ENCODE data around the gene PSMD9. TPM values are rescaled to one million over a fixed set of nuclear protein-coding genes. Genes with fewer than 3 reads are reported as not detected.

The PSMD9 gene
- total RNA-seq, 1 experiment from 2014 or later: 55.5 TPM

DNA sequence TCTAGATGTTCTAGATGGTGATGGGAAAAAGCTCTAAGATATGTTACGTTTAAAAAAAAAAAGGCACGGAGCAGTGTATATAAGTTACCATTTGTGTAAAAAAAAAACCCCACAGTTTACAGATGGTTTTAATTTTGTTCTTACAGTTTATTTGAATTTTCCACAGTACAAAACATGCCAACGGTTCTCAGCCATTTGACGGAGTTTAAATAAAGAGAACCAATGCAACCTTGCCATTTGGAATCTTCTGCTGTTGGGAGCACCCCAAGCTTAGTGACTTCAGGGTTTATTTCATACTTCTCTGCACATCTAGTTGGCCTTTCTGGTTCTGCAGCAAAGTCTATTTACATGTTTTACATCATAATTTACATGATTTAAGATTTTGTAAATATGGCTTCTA is 22.3 kb upstream of the PSMD9 start:
- no peaks in the 10 kb centered on the region for H3K9me3 ChIP-seq (ENCODE audit: control insufficient read depth in 1 of 2, insufficient read depth in 1 of 2, low read depth in 1 of 2, low read length in 2 of 2)
- RAD21 ChIA-PET (ENCODE audit: low non-redundant PET in 1 of 2, low total read pairs in 2 of 2, uncharacterized antibody in 2 of 2, unreplicated experiment in 2 of 2): no interaction called here
- no peak overlapping the region for H3K27ac ChIP-seq (ENCODE audit: low read depth, low read length)
- H3K4me1 ChIP-seq (ENCODE audit: control insufficient read depth in 1 of 2, insufficient read depth in 2 of 2, low read length in 2 of 2): no peaks in the 10 kb centered on the region
- no TSS peak for BruUV-seq (replicated peaks)
- CTCF ChIA-PET: interaction anchor here (1.4 kb wide), 1 partner anchor 54 kb away, joined by 3 read pairs; no protein-coding TSS in a partner anchor
- H3K79me2 ChIP-seq (ENCODE audit: insufficient read depth, low read length): no peaks in the 10 kb centered on the region
- ATAC-seq (no peak), DNase-seq (ENCODE audit: low read depth, low spot score) (no peak)
- no peaks in the 10 kb centered on the region for H3K36me3 ChIP-seq (ENCODE audit: control insufficient read depth in 1 of 2, insufficient read depth in 2 of 2, low read length in 2 of 2)
- no peak overlapping the region for H2AFZ ChIP-seq (ENCODE audit: low read depth, low read length, poor library complexity, severe bottlenecking)
- POLR2A ChIA-PET: no interaction called here
- no peaks in the 10 kb centered on the region for H4K20me1 ChIP-seq (ENCODE audit: insufficient read depth)
- no peak overlapping the region for H3K9ac ChIP-seq (ENCODE audit: low read length)
- no peak for TF ChIP-seq YY1 (IDR thresholded peaks at IDR 0.05; ENCODE audit: extremely low read depth, insufficient replicate concordance, low read depth, low read length)
- TF ChIP-seq, protein P1, sequence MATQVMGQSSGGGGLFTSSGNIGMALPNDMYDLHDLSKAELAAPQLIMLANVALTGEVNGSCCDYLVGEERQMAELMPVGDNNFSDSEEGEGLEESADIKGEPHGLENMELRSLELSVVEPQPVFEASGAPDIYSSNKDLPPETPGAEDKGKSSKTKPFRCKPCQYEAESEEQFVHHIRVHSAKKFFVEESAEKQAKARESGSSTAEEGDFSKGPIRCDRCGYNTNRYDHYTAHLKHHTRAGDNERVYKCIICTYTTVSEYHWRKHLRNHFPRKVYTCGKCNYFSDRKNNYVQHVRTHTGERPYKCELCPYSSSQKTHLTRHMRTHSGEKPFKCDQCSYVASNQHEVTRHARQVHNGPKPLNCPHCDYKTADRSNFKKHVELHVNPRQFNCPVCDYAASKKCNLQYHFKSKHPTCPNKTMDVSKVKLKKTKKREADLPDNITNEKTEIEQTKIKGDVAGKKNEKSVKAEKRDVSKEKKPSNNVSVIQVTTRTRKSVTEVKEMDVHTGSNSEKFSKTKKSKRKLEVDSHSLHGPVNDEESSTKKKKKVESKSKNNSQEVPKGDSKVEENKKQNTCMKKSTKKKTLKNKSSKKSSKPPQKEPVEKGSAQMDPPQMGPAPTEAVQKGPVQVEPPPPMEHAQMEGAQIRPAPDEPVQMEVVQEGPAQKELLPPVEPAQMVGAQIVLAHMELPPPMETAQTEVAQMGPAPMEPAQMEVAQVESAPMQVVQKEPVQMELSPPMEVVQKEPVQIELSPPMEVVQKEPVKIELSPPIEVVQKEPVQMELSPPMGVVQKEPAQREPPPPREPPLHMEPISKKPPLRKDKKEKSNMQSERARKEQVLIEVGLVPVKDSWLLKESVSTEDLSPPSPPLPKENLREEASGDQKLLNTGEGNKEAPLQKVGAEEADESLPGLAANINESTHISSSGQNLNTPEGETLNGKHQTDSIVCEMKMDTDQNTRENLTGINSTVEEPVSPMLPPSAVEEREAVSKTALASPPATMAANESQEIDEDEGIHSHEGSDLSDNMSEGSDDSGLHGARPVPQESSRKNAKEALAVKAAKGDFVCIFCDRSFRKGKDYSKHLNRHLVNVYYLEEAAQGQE (IDR thresholded peaks at IDR 0.05; ENCODE audit: low read depth): no peak
- no peak for TF ChIP-seq TCF7L2 (IDR thresholded peaks at IDR 0.05; ENCODE audit: borderline replicate concordance, extremely low read depth, insufficient read depth, insufficient read length)
- TF ChIP-seq SRF (IDR thresholded peaks at IDR 0.05; ENCODE audit: low read depth): no peak
- TF ChIP-seq SP1 (IDR thresholded peaks at IDR 0.05; ENCODE audit: low read depth): no peak
- TF ChIP-seq ZNF274 (IDR thresholded peaks at IDR 0.05; ENCODE audit: low read depth, low read length): no peak
- no peak for TF ChIP-seq ZFX (IDR thresholded peaks at IDR 0.05)
- no peak for TF ChIP-seq POLR2A (IDR thresholded peaks at IDR 0.05; ENCODE audit: borderline replicate concordance, extremely low read depth, insufficient read depth, insufficient read length)
- TF ChIP-seq CEBPB (IDR thresholded peaks at IDR 0.05; ENCODE audit: low read depth): no peak
- TF ChIP-seq, protein P2, sequence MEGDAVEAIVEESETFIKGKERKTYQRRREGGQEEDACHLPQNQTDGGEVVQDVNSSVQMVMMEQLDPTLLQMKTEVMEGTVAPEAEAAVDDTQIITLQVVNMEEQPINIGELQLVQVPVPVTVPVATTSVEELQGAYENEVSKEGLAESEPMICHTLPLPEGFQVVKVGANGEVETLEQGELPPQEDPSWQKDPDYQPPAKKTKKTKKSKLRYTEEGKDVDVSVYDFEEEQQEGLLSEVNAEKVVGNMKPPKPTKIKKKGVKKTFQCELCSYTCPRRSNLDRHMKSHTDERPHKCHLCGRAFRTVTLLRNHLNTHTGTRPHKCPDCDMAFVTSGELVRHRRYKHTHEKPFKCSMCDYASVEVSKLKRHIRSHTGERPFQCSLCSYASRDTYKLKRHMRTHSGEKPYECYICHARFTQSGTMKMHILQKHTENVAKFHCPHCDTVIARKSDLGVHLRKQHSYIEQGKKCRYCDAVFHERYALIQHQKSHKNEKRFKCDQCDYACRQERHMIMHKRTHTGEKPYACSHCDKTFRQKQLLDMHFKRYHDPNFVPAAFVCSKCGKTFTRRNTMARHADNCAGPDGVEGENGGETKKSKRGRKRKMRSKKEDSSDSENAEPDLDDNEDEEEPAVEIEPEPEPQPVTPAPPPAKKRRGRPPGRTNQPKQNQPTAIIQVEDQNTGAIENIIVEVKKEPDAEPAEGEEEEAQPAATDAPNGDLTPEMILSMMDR (IDR thresholded peaks at IDR 0.05 in 2 of 3, conservative IDR thresholded peaks at IDR 0.05 in 1 of 3; ENCODE audit: borderline replicate concordance in 1 of 3, insufficient read depth in 1 of 3, low read depth in 2 of 3, low read length in 2 of 3): no peak
- TF ChIP-seq FOSL1 (IDR thresholded peaks at IDR 0.05; ENCODE audit: low read depth): no peak
- no peak for TF ChIP-seq CBX3 (IDR thresholded peaks at IDR 0.05; ENCODE audit: low read depth)
- TF ChIP-seq ELF1 (IDR thresholded peaks at IDR 0.05; ENCODE audit: borderline replicate concordance, low read depth): no peak
- no peak for TF ChIP-seq JUND (IDR thresholded peaks at IDR 0.05)
- no peak for TF ChIP-seq EZH2 (IDR thresholded peaks at IDR 0.05)
- TF ChIP-seq, protein P3, sequence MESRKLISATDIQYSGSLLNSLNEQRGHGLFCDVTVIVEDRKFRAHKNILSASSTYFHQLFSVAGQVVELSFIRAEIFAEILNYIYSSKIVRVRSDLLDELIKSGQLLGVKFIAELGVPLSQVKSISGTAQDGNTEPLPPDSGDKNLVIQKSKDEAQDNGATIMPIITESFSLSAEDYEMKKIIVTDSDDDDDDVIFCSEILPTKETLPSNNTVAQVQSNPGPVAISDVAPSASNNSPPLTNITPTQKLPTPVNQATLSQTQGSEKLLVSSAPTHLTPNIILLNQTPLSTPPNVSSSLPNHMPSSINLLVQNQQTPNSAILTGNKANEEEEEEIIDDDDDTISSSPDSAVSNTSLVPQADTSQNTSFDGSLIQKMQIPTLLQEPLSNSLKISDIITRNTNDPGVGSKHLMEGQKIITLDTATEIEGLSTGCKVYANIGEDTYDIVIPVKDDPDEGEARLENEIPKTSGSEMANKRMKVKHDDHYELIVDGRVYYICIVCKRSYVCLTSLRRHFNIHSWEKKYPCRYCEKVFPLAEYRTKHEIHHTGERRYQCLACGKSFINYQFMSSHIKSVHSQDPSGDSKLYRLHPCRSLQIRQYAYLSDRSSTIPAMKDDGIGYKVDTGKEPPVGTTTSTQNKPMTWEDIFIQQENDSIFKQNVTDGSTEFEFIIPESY (IDR thresholded peaks at IDR 0.05; ENCODE audit: extremely low read depth, insufficient replicate concordance, low read length): no peak
- TF ChIP-seq RAD21 (IDR thresholded peaks at IDR 0.05; ENCODE audit: low read depth): no peak
- no peak for TF ChIP-seq POLR2AphosphoS5 (IDR thresholded peaks at IDR 0.05; ENCODE audit: low read depth, low read length)
- TF ChIP-seq EGR1 (IDR thresholded peaks at IDR 0.05; ENCODE audit: low read depth): no peak
- no peak for TF ChIP-seq EZH2phosphoT487 (IDR thresholded peaks at IDR 0.05; ENCODE audit: borderline replicate concordance)
- intact Hi-C loops (cut with micrococcal nuclease): no loop called here
- H3K9me2 ChIP-seq (ENCODE audit: insufficient read depth): no peaks in the 10 kb centered on the region
- H3K27me3 ChIP-seq (ENCODE audit: insufficient read depth, low read length): no peaks in the 10 kb centered on the region
- no peak overlapping the region for H3K4me2 ChIP-seq (ENCODE audit: low read length)
- H3K4me3 ChIP-seq (replicated peaks in 1 of 2; ENCODE audit: low read depth in 1 of 2, low read length in 2 of 2): no peak overlapping the region

Data from HCT116 (cell line).